HG03442 (cell line): ENCODE measurements around the gene PLCB4.

Experiments
- ATAC-seq: cut with Tn5 transposase; IDR thresholded peaks from one replicate; pipeline ENCODE4 v1.9.1; 2021; ENCODE audit warnings: mild to moderate bottlenecking, moderate library complexity; ENCODE audit not compliant: unreplicated experiment

Gene PLCB4

DNA sequence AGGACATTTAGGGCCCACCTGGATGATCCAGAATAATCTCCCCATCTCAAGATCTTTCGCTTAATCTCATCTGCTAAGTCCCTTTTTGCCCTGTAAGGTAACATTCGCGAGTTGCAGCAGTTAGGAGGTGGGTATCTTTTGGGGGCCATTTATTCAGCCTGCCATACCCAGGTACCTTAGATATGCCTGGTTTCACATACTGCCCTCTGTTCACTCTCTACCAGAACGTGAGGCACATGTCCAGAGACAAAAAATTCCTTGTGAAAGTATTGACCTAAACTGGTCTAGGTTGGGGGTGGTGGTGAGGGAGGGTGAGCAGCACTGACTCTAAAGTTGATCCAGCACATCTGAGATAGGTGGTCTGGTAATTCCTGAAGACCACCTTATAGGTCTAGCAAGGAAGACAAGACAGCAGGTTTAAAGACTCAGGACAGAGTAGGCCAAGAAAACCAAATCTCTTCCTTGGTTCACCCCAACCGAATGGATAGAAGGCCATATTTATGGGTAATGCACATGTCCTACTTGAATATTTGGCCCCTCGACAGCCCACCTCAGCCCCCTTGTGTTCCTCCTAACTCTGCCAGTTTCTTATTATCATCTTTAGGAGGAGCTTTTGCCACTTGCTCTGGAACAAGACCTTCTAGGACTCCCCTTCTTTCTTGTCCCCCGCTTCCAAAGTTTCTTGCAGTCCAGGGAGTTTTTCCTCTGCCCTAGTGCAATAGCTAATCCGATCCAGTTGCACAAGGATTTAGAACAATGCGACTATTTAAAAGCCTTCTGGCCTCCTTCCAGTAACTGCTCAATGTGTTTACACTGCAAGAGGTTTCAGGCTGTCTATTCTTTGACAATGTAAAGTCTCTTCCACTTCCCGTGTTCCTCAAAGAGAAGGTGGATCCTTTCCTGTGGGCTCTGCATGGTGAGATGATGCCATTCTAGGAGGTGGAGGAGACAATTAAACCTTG lies 232.5 kb downstream of the PLCB4 start:
- no peak for ATAC-seq

DNA sequence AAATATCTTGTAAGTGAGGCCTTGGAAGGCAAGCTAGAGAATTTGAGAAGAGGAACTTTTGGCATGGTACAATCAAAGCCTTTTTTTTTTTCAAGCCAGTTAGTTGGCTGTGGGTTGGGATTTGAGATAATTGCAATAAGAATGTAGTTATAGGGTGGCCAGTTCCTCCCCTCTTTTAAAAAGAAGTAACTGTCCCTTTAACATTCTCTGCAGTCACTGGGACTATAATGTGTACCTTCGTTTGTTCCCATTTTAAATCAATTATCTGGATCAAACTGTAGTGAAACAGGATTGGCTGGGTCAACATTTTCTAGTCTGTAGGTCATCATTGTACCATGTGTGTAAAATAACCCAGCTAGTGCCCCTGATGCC lies 233.2 kb downstream of the PLCB4 start:
- no peak for ATAC-seq

DNA sequence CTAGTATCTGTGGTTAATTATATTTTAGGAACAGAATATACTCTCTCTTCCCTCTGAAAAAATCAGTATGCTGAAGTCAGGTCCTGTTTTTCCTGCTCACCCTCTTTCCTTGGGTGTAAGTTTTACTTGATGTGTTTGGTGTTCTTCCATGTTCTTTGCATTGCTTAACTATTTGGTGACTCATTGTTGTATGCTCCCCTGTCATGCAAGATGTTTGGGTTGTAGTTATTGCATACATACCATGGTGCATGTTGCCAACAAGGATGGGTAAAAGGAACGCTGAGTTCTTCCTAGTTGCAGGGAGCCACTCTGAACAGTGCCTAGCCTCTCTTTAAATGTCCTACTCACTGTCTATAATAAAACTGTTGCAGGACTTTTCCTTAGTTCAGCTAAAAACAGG lies 237.6 kb downstream of the PLCB4 start:
- no peak for ATAC-seq

DNA sequence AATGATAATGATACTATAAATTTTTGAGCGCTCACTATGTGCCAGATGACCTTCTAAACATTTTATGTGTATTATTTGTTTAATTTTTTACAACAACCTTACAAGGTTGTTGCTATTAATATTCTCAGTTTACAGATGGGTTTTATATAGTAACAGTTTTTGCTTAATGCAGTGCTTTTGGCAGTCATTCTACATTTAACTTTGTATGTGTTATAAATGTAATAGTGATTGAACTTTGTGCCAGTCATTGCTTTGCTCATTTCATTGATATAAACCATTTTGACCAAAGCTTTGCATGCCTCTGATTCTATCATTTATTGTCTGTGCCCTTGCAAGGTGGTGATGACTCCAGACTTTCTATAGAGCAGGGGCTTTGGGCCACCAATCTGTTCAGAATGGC lies 239.2 kb downstream of the PLCB4 start:
- no peak for ATAC-seq

DNA sequence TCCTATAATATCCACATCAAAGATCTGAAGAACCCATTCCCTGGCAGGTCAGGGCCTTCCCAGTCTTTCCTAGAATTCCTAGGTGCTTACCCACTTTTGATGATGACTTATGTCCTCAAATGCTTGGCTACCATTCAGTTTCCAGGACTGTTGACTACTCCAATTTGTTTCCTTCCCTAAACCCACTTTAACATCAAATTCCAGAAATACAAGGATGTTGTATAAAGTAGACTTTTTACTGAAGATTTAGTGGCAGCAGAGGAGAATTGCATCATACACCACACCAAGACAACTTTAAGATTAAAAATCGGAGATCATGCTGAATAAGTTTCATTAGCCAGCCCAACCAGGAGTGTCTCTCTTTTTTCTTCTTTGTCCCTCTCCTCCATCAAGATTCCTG lies 242.2 kb downstream of the PLCB4 start:
- ATAC-seq = no peak

DNA sequence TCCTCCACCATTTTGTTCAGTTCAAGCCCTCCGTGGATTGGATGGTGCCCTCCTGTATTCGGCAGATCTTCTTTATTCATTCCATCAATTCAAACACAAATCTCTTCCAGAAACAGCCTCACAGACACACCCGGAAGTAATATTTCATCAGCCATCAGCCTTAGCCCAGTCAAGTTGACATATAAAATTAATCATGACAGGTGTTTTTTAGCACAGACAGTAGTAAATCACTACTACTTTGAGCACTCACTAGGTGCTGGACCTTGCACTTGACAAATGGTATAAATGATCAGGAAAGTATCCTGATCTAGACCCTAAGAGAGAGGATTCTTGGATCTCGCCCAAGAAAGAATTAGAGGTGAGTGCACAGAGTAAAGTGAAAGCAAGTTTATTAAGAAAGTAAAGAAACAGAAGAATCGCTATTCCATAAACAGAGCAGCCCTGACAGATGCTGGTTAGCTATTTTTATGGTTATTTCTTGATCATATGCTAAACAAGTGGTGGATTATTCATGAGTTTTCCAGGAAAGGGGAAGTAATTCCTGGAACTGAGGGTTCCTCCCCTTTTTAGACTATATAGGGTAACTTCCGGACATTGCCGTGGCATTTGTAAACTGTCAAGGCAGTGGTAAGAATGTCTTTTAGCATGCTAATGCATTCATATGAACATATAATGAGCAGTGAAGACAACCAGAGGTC lies 250.9 kb downstream of the PLCB4 start:
- ATAC-seq = no peak

DNA sequence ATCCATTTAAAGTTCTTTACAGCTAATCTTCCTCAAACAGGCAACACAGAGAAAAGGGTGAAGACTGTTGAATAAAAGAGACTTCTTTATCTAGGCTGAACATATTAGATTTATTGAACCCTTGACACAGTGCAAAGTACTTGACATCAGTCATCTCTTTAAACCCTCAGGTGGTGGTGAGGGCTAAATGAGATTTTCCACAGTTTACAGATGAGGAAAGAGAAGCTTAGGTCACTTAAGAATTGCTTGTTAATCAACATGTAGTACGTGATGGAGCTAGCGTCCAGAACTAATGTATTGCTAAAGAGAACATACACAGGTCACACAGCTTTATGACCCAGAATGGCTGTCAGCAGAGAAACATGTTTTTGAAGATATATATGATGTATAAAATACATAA lies 252.1 kb downstream of the PLCB4 start:
- ATAC-seq = no peak

DNA sequence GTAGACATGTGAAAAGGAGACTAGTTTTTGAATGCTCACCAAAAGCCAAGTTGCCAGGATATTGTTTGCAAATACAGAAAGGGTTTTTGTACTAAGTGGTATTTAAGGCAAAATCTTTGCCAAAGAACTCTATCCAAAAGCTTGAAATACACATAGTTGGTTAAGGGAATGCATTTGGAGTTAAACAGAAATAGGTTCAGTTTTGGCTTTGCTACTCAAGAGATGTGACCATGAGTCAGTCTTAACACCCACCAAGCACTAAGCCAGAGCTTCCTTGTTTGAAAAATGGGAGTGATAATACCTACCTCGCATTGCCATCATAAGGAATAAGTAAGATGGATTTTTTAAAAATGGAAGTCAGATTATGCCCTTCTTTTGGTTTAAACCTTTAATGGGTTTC lies 253.8 kb downstream of the PLCB4 start:
- ATAC-seq = no peak

DNA sequence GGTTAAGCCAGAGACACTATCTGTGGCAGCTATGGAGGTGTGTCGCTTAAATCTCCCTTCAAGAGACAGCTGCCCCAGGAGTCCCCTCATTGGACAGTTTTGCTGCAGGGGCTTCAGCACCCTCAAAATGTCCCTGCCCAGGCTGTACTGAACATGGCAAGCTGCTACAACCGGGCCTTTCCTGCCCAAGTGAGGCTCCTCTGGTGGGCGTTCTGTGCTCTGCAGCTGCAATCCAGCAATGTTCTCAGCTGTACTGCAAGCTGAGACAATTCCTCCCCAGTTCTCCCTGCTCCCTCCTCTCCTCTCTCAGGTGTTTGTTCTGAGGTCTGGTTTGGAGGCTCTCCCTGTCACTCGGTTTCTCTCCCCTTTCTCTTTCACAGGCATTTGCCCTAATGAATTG lies 254.7 kb downstream of the PLCB4 start:
- ATAC-seq = no peak

DNA sequence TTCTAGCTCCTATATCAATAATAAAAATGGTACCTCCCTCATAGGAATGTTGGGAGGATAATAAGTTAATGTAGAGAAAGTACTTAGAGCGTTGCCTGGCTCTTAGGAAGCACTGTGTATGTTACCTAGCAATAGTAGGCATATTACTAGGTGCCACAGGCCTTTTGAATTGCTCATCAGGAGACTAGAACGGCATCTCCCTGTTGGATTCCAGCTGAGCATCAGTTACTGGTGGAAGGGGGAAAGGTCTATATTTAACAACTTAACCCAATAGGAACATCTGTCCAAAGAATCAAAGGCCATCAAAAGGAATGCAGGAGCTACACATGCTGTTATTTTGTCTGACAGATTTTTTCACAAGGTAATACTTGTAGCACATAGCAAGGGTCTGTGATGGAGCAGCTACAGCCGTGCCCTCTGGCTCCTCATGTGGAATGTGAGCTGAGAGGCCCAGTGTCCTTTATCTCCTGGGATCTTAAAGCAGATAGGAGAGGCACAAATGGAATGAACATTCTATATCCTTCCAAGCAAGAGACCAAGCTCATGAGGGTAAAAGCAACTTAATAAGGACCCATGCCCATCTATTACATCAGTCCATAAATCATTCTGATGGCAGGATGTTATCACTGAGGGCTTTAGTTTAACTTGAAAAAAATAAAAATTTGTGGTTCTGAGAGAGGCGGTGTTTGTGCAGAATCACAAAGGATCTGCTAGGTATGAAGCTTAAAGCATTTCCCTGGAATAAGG lies 260.6 kb downstream of the PLCB4 start:
- ATAC-seq = no peak

DNA sequence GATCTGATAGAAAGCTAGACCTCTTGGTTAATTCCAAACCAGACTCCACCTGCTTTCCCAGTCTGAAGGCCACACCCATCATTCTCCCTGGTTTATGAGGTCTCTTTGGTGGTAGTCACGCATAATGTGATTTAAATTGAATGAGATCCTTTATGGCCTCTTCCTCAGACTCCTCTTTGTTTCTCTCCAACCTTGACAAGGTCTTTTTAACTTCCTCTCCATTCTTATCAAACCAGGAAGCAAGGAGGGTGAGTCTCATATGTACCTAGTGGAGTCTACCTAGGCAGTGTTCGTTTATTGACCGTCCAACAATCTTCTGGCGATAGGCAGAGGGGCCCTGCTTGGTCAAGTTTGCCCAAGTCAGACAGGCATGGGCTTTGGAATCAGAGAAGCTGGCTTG lies 261.3 kb downstream of the PLCB4 start:
- no peak for ATAC-seq

DNA sequence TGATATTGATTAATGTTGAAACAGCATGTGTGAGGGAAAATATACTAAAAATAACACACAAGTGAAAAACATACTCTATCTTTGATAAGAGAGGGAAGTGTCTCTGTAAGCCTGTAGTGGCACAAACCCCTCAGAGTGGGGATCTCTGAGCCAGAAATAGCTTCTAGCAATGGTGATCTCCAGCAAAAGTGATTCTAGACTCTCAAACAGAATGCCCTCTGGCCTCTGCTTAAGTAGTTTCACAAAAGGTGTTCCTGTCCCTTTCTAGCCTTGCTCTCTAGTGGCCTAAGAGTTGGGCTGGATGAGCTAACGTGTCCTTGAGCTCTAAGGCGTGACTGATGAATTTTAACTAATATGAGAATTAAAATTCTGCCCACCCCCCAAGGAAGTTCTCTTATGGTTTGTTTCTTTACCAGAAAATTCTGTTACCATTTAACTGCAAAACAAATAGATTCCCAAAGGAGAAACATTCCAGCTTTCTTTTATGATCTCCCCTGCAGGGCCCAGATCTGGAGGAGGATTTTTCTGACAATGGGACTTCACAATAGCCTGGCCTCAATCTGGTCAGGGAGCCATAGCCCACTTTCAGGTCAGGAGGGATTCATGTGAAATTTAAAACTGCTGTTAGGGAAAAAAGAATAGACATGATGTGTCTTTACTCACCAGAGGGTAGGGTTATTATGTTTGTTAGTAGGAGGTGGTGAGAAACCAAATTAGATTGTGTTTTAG lies 263.0 kb downstream of the PLCB4 start:
- ATAC-seq = no peak

DNA sequence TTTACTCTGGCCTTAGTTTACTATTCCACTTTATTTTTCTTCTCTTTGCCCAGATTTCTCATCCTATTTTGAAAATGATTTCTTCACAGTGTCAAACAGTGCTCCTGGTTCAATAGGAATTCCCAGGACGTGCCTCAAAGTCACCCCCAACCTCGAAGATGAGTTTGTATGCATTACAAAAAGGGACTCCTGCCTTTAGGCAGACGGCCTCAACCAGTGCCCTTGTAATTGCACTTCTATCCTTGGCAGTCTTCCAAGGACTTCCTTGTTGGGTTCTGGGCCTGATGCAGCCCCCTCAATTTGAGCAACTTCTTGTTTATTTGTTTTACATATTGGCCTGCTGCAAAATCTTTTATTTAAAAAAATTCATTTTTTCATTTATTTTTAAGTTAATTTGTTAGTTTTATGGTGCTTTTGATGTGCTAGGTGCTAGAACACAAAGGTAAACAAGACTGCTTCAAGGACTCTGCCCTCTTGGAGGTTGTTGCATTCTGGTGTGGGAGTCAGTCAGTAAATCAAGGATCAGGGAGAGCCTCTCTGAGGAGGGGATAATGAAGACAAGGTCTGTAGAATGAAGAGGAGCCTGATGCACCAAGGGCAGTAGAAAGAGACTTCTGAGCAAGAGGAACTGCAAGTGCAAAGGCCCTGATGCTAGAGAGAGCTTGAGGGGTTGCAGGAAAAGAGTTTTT lies 264.0 kb downstream of the PLCB4 start:
- ATAC-seq = no peak

DNA sequence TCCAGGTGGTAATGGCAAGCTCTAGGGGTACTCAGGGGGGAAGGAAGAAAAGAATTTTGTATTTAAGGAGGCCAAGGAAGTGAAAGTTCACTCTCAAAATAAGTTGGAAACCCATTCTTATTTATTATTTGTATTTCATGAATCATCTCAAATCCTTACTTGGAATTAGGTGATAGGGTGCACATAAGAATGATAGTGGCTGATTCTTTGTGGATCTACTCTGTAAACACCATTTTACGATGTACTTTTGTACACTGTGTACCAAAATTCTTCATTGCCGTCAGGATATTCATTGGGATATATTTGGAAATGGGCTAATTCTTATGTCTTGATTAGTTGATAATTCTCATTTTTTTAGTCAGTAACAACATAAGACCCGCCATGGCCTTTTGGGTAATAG lies 266.0 kb downstream of the PLCB4 start:
- ATAC-seq = no peak

DNA sequence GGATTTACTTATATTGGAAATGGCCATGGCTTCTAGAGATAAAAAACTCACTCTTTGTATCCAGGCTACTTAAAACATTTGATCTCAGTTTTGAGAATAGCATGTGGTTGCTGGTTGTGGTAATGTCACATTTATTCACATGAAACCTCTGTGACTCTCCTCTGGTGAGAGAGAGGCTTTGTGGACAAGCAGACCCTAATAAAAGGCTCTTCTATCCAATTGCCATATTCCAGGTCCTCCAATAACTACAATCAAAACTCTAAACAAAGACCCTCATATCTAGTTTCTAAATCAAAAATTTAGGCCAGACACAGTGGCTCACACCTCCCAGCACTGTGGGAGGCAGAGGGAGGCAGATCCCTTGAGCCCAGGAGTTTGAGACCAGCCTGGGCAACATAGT lies 269.2 kb downstream of the PLCB4 start:
- no peak for ATAC-seq

DNA sequence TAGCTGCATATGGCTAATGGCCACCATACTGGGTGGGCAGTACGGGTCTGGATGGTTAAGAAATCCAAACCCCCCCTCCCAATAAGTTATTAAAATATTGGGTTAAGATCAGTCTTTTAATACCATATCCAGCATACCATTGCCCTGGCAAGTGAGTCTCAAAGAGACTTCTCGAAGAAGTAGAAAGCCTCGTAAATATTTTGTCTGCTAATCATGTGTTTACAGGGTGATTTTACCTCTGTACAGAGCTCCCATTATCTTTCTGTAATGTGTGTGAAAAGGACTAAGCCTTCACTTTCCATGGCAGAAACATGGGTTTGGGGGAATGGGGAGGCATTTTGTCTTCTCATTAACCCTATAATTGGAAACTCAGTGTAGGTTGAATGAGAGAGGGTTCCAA lies 270.8 kb downstream of the PLCB4 start:
- no peak for ATAC-seq

DNA sequence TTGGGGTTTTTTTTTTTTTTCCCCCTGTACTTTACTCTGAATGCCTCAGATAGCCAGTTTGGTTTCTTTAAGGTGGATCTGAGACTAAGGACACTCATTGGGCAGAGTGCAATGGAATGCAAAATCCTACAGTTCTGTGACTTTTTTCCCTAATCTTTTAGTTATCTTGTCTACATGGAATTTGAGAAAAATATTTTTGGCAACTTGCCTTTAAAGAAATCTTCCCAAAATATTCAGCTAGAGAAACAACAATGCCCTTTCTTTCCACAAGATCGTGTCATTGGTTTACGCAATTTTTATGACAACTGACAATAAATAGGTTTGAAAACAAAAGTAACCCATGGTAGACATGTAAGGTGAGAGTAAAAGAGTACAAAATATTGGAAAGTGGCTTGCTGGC lies 273.8 kb downstream of the PLCB4 start:
- no peak for ATAC-seq

DNA sequence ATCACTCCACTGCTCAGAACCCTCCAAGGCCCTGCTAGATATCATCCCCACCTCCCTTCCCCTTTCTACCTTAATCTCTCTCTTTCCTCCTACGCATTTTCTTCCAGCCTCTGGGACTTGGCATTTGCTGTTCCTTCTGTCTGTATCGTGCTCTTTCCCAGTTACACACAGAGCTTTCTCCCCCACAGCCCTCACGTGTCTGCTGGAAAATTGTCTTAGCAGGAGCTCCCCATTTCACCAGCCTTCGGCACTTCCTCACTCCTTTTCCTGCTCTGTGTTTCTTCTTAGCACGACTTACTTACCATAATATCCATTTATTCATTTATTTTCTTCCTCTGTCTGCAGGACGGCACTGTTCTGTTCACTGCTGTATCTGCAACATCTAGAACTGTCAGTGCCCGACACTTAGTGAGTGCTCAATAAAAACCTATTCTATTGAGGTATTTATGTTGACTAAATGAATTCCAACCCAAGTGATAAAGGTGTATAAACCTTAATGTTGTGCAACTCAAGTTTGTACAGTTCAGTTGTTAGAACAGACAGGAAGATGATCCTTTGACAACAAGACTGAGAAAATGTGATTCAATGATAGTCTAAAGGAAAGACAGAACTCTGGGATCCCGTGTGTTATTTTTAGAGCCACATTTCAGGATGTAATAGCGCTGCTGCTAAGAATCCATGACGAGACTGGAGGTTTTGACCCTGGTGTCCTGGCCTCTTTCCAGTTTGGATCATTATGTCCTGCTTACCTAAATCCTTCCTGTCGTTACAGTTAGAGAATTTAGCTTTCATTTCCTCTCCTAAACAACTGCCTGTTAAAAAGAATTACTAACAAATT lies 275.4 kb downstream of the PLCB4 start:
- ATAC-seq = no peak

DNA sequence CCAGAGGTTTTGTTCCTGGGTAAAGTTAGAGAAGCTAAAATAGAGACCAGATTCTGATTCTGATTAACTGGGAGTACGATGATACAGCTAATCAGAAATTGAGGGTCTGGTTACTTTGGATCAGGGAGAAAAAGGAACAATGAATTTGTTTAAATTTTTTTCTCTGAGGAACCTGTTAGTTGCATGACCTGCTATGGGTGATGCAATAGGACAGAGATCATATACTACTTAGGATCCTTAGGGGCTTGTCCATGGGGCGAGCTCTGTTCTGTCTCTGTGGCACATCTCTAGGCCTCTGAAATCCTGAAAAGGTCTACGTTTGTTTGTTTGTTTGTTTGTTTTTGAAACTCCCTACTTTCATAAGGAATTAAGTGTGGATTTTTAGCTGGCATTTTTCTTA lies 279.4 kb downstream of the PLCB4 start:
- no peak for ATAC-seq

DNA sequence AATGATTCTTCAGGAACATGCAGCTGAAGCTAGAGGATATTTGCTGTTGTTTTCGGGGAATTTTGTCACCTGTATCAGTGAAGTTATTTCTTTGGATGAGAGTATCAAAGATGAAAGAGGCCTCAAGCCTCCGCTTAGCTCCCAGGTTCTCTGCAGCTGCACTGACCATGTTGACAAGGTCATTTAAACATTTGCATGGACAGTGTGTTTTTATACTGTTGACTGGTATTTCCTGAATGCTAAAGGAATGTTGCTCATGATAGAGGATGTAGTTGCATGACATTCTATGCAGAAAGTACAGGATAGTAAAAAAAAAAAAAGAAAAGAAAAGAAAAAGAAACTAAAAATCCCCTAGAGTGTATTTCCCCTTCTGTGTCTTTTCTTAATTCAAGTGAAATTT lies 279.9 kb downstream of the PLCB4 start:
- no peak for ATAC-seq
